Liver (tissue), 3 donors: Measurements from ENCODE around the gene ANKEF1.

Source experiments
- ATF3 ChIP-seq: IDR thresholded peaks from 2 replicates; pipeline ENCODE4 v1.6.1; 2016; ENCODE audit warnings: antibody characterized with exemption
- EGR1 ChIP-seq, 2 donors: IDR thresholded peaks; 2 replicates each; pipeline ENCODE4 v1.6.1; 2016 to 2018; ENCODE audit warnings: antibody characterized with exemption in 2 of 2, low read depth in 2 of 2
- GABPA ChIP-seq, 2 donors: IDR thresholded peaks in 1 of 2; conservative IDR thresholded peaks in 1 of 2; 2 replicates each; pipeline ENCODE4 v1.6.1; 2016; ENCODE audit warnings: antibody characterized with exemption in 2 of 2, mild to moderate bottlenecking in 1 of 2, moderate library complexity in 1 of 2
- HNF4A ChIP-seq, 2 donors: conservative IDR thresholded peaks; 2 replicates each; pipeline ENCODE4 v1.6.1; 2016; ENCODE audit warnings: antibody characterized with exemption in 2 of 2, mild to moderate bottlenecking in 2 of 2
- MAX ChIP-seq: IDR thresholded peaks from 2 replicates; pipeline ENCODE4 v1.6.1; 2016; ENCODE audit warnings: antibody characterized with exemption
- RAD21 ChIP-seq, 2 donors: IDR thresholded peaks; 2 replicates each; pipeline ENCODE4 v1.6.1; 2016; ENCODE audit warnings: antibody characterized with exemption in 2 of 2, mild to moderate bottlenecking in 2 of 2
- REST ChIP-seq: IDR thresholded peaks from 2 replicates; pipeline ENCODE4 v1.6.1; 2016; ENCODE audit warnings: antibody characterized with exemption, mild to moderate bottlenecking
- SP1 ChIP-seq: IDR thresholded peaks from 2 replicates; pipeline ENCODE4 v1.6.1; 2018; ENCODE audit warnings: antibody characterized with exemption, mild to moderate bottlenecking
- TAF1 ChIP-seq: conservative IDR thresholded peaks from 2 replicates; pipeline ENCODE4 v1.6.1; 2016; ENCODE audit warnings: antibody characterized with exemption, mild to moderate bottlenecking
- YY1 ChIP-seq: IDR thresholded peaks from 2 replicates; pipeline ENCODE4 v1.6.1; 2016; ENCODE audit warnings: antibody characterized with exemption, mild to moderate bottlenecking
- TF ChIP-seq, protein P1 (sequence below): fragments of 150-350 bp; IDR thresholded peaks from 2 replicates; pipeline ENCODE4 v1.5.1; 2017; ENCODE audit warnings: improper control_type of control experiment, low read depth, low read length; ENCODE audit not compliant: missing input control
- donor health status: healthy.
- donor health status: healthy.

- TF ChIP-seq TAF1 (no peak), SP1 (no peak), MAX (no peak), YY1 (no peak), ATF3 (no peak), RAD21 (IDR thresholded peaks at IDR 0.05) (no peak), REST (no peak), HNF4A (conservative IDR thresholded peaks at IDR 0.05) (no peak), EGR1 (IDR thresholded peaks at IDR 0.05; ENCODE audit: low read depth in 2 of 2) (no peak), GABPA (IDR thresholded peaks at IDR 0.05 in 1 of 2, conservative IDR thresholded peaks at IDR 0.05 in 1 of 2) (no peak)
- TF ChIP-seq, protein P1, sequence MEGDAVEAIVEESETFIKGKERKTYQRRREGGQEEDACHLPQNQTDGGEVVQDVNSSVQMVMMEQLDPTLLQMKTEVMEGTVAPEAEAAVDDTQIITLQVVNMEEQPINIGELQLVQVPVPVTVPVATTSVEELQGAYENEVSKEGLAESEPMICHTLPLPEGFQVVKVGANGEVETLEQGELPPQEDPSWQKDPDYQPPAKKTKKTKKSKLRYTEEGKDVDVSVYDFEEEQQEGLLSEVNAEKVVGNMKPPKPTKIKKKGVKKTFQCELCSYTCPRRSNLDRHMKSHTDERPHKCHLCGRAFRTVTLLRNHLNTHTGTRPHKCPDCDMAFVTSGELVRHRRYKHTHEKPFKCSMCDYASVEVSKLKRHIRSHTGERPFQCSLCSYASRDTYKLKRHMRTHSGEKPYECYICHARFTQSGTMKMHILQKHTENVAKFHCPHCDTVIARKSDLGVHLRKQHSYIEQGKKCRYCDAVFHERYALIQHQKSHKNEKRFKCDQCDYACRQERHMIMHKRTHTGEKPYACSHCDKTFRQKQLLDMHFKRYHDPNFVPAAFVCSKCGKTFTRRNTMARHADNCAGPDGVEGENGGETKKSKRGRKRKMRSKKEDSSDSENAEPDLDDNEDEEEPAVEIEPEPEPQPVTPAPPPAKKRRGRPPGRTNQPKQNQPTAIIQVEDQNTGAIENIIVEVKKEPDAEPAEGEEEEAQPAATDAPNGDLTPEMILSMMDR, result no peak
Observed at GRCh38 chr20:10007158-10007557, 27.6 kb upstream of the ANKEF1 start.
